Gastroesophageal sphincter (tissue), 4 donors: ENCODE results near the gene GPR52. TPM values are rescaled to one million over a fixed set of nuclear protein-coding genes. Genes with fewer than 3 reads are reported as not detected.

Experiments used
- ATAC-seq: fragments of 150-250 bp; one replicate; pipeline ENCODE4 v1.9.1; 2016; ENCODE audit warnings: mild to moderate bottlenecking, moderate library complexity
- H3K27ac ChIP-seq, 4 donors: fragments of 200-600 bp; sonication (generic) in 3 of 4; 1 replicate in 3 of 4; 2 replicates in 1 of 4; pipeline ENCODE4 v1.5.1; 2016 to 2019
- H3K27me3 ChIP-seq: fragments of 200-600 bp; sonication (generic); one replicate; pipeline ENCODE4 v1.5.1; 2019
- H3K36me3 ChIP-seq, 2 donors: fragments of 200-600 bp; sonication (generic); one replicate each; pipeline ENCODE4 v1.5.1; 2019; ENCODE audit warnings: control low read depth in 1 of 2
- H3K4me1 ChIP-seq, 3 donors: fragments of 200-600 bp; sonication (generic); 1 replicate in 2 of 3; 2 replicates in 1 of 3; pipeline ENCODE4 v1.5.1; 2016 to 2019; ENCODE audit warnings: control low read depth in 2 of 3
- H3K4me3 ChIP-seq, 2 donors: fragments of 200-600 bp; sonication (generic); one replicate each; pipeline ENCODE4 v1.5.1; 2019; ENCODE audit warnings: mild to moderate bottlenecking in 1 of 2, moderate library complexity in 1 of 2
- H3K9me3 ChIP-seq, 3 donors: fragments of 200-600 bp; sonication (generic); one replicate each; pipeline ENCODE4 v1.5.1; 2017 to 2019; ENCODE audit warnings: control low read depth in 2 of 3
- EP300 ChIP-seq: sonication (generic); formaldehyde crosslinking; IDR thresholded peaks from one replicate; pipeline ENCODE4 v1.6.1; 2017; ENCODE audit warnings: antibody characterized with exemption, mild to moderate bottlenecking
- POLR2A ChIP-seq, 2 donors: fragments of 450-650 bp; IDR thresholded peaks; one replicate each; pipeline ENCODE4 v1.6.1; 2017; ENCODE audit warnings: antibody characterized with exemption in 2 of 2, mild to moderate bottlenecking in 2 of 2, moderate library complexity in 1 of 2
- POLR2AphosphoS5 ChIP-seq: sonication (generic); formaldehyde crosslinking; IDR thresholded peaks from one replicate; pipeline ENCODE4 v1.6.1; 2017; ENCODE audit warnings: antibody characterized with exemption
- WGBS, 2 donors: methylation state at CpG; one replicate each; pipeline ENCODE4 v1.1.5; 2018; ENCODE audit warnings: low coverage in 1 of 2; 5-methylcytosine and 5-hydroxymethylcytosine counted together
- total RNA-seq, 4 donors: library from RNA; depleted of rRNA; stranded (reverse); fragments of >200 nt; gene quantifications; one replicate each; pipeline ENCODE4 v1.1.0, GENCODE V29; 2016
- TF ChIP-seq, protein P1 (sequence below), 4 experiments: fragments of 200-600 bp in 2 of 4; fragments of 450-650 bp in 2 of 4; sonication (generic) in 1 of 4; IDR thresholded peaks; one replicate each; pipeline ENCODE4 v1.5.1; 2017 to 2019; ENCODE audit warnings: antibody characterized with exemption in 4 of 4, mild to moderate bottlenecking in 2 of 4, moderate library complexity in 2 of 4

Gene GPR52
- total RNA-seq, 4 donors from 2014 or later = 1.0 to 6.7 (median 3.2) TPM; not detected in 1

DNA sequence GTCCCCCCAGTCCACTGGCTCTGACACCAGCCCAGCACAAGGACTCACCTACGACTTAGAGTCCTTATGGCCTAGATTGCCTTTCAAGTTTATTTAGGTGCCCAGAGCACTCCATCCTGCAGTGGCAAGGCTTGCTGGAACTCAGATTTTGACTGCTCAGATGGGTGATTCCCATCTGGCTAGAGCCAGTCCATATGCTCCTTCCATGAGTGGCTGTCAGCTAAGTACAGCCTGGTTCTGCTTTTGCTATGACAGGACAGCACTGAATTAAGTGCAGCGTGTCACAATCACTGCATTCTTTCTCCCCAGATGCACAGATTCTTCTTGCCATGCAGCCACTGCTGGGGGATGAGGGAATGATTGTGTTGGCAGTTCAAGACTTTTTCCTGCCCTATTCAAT is 43.8 kb downstream of the GPR52 start:
- WGBS, 2 donors = 85 to 100% methylated on average over 1 to 2 of the region's 2 CpGs
- ATAC-seq = no peak
- no peak overlapping the region for H3K4me3 ChIP-seq
- no peaks in the 10 kb centered on the region for H3K4me1 ChIP-seq
- no peaks in the 10 kb centered on the region for H3K9me3 ChIP-seq
- TF ChIP-seq EP300 = no peak
- no peak for TF ChIP-seq POLR2AphosphoS5
- TF ChIP-seq, protein P1, sequence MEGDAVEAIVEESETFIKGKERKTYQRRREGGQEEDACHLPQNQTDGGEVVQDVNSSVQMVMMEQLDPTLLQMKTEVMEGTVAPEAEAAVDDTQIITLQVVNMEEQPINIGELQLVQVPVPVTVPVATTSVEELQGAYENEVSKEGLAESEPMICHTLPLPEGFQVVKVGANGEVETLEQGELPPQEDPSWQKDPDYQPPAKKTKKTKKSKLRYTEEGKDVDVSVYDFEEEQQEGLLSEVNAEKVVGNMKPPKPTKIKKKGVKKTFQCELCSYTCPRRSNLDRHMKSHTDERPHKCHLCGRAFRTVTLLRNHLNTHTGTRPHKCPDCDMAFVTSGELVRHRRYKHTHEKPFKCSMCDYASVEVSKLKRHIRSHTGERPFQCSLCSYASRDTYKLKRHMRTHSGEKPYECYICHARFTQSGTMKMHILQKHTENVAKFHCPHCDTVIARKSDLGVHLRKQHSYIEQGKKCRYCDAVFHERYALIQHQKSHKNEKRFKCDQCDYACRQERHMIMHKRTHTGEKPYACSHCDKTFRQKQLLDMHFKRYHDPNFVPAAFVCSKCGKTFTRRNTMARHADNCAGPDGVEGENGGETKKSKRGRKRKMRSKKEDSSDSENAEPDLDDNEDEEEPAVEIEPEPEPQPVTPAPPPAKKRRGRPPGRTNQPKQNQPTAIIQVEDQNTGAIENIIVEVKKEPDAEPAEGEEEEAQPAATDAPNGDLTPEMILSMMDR (IDR thresholded peaks at IDR 0.05) = no peak
- no peak for TF ChIP-seq POLR2A (IDR thresholded peaks at IDR 0.05)
- no peaks in the 10 kb centered on the region for H3K27me3 ChIP-seq
- H3K36me3 ChIP-seq = no peaks in the 10 kb centered on the region
- no peak overlapping the region for H3K27ac ChIP-seq

- Histone ChIP-seq H3K9me3 (no peaks in the 10 kb centered on the region), H3K4me3 (no peak overlapping the region), H3K36me3 (no peaks in the 10 kb centered on the region), H3K27me3 (no peaks in the 10 kb centered on the region), H3K27ac (no peak overlapping the region), H3K4me1 (peaks cover 0 to 7% (median 2%) of the 10 kb centered on the region in 3 donors)
- no peak for TF ChIP-seq POLR2A (IDR thresholded peaks at IDR 0.05)
- no peak for TF ChIP-seq EP300
- TF ChIP-seq, protein P1 (IDR thresholded peaks at IDR 0.05) = no peak
- no peak for TF ChIP-seq POLR2AphosphoS5
- ATAC-seq = no peak
These were observed 49.7 kb downstream of the GPR52 start for GRCh38 chr1:174497478-174497877.
